HG03060 (cell line): ENCODE results near the gene MEIG1.
"Not testable (repeated sequence)": the region's sequence is repeated elsewhere in the genome, so short reads cannot be mapped to it uniquely, and the experiment has no call there.

Source experiments
- ATAC-seq: cut with Tn5 transposase; IDR thresholded peaks from one replicate; pipeline ENCODE4 v1.9.1; 2021; ENCODE audit warnings: low read depth, moderate number of reproducible peaks; ENCODE audit not compliant: unreplicated experiment

MEIG1 gene

GRCh38 chr10:14959221-14960057 lies at the start of gene MEIG1:
Gene MEIG1, plus strand, starts transcription at chr10:14959388. Its CDS starts 7,081 bp downstream, at chr10:14966469.
- peak; percentile 47 for ATAC-seq

- no peak for ATAC-seq
These were observed 48.2 kb upstream of the MEIG1 start for GRCh38 chr10:14910953-14911352.

- ATAC-seq: no peak
These were observed 47.4 kb upstream of the MEIG1 start for GRCh38 chr10:14911801-14912200.

- no peak for ATAC-seq
These were observed 42.6 kb upstream of the MEIG1 start for GRCh38 chr10:14916600-14916999.

- ATAC-seq: no peak
These were observed 41.4 kb upstream of the MEIG1 start for GRCh38 chr10:14917827-14918226.

- ATAC-seq: no peak
These were observed 40.2 kb upstream of the MEIG1 start for GRCh38 chr10:14918964-14919363.

- no peak for ATAC-seq
These were observed 35.2 kb upstream of the MEIG1 start for GRCh38 chr10:14924013-14924412.

GRCh38 chr10:14925268-14925667 lies 33.9 kb upstream of the MEIG1 start:
- ATAC-seq: no peak

- no peak for ATAC-seq
These were observed 33.1 kb upstream of the MEIG1 start for GRCh38 chr10:14926061-14926470.

- peak; percentile 86 for ATAC-seq
These were observed 32.3 kb upstream of the MEIG1 start for GRCh38 chr10:14926722-14927416.

- ATAC-seq: no peak
These were observed 28.6 kb upstream of the MEIG1 start for GRCh38 chr10:14930610-14931009.

GRCh38 chr10:14936584-14936983 lies 22.6 kb upstream of the MEIG1 start:
- no peak for ATAC-seq

- ATAC-seq: not testable (repeated sequence)
These were observed 20.2 kb upstream of the MEIG1 start for GRCh38 chr10:14938971-14939370.

GRCh38 chr10:14942147-14942949 lies 16.8 kb upstream of the MEIG1 start:
- not testable (repeated sequence) for ATAC-seq

- not testable (repeated sequence) for ATAC-seq
These were observed 16.2 kb upstream of the MEIG1 start for GRCh38 chr10:14942950-14943338.

- no peak for ATAC-seq
These were observed 14.1 kb upstream of the MEIG1 start for GRCh38 chr10:14945108-14945507.

- ATAC-seq: no peak
These were observed 11.9 kb upstream of the MEIG1 start for GRCh38 chr10:14947268-14947667.

GRCh38 chr10:14949291-14949690 lies 9.9 kb upstream of the MEIG1 start:
- no peak for ATAC-seq

GRCh38 chr10:14952851-14953423 lies 6.3 kb upstream of the MEIG1 start:
- no peak for ATAC-seq

GRCh38 chr10:14953424-14954000 lies 5.7 kb upstream of the MEIG1 start:
- ATAC-seq: no peak
